GM23338 (cell line): ENCODE measurements around the gene STXBP3. TPM values are rescaled to one million over a fixed set of nuclear protein-coding genes. Genes with fewer than 3 reads are reported as not detected.

Experiments
- NANOG ChIP-seq: IDR thresholded peaks from 2 replicates; pipeline ENCODE4 v1.6.1; 2016; ENCODE audit warnings: antibody characterized with exemption, borderline replicate concordance
- POLR2AphosphoS5 ChIP-seq: IDR thresholded peaks from 2 replicates; pipeline ENCODE4 v1.6.1; 2016; ENCODE audit warnings: antibody characterized with exemption, low read depth
- polyA plus RNA-seq: library from polyadenylated mRNA; unstranded; fragments of >200 nt; fragmentation: Nextera tagmentation; extraction: Ambion mirVana; gene quantifications from 2 replicates; pipeline ENCODE4 v1.2.1, GENCODE V29; 2016
- total RNA-seq: library from RNA; depleted of rRNA; stranded (reverse); fragments of >200 nt; shearing (Covaris generic); gene quantifications from 2 replicates; pipeline ENCODE4 v1.2.3, GENCODE V29; 2014; rRNA removed

Gene STXBP3
- total and polyA plus RNA-seq, 2 experiments from 2014 or later: 28.5 to 37.4 TPM

DNA sequence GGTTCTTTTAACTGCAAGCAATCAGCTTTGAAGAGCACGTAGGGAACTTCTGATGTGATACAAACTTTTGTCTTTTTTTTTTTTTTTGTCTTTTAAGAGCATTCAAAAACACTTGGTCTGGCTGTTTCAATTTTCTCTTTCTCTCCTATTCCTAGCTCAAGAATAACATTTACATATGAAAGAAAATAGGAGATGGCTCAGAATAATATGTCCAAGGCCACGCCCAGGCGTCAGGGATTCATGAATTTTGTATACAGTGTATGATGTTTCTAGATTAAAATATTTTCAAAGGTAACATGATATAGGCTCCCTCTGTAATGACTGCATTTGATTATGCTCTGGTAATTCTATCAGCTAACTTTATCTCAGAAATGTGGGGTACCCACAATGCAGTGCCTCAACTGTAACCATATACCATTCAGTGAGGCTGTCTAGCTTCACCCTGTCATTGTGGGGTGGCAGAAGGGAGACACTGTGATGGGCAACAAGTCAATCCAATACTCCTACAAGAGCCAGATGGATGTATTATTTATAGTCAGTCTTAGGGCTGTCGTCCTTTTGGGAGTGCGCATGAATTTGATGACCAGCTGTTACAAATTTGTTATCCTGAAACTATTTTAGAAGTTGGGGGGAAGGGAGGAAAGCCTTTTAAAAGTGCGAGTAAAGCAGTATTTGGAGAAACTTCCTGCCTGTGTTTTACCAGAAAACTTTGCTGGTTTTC lies 111.9 kb downstream of the STXBP3 start (continued):
- no peak for TF ChIP-seq POLR2AphosphoS5
- TF ChIP-seq NANOG: no peak

Other genes starting within 250 kb of the STXBP3 start
- gene EEIG2, start 186.6 kb upstream of the STXBP3 start, total RNA-seq: 42.5 and 44.5 TPM in 2 replicates
- 6.0 and 7.9 TPM in 2 replicates for gene EEIG2, start 186.6 kb upstream of the STXBP3 start, polyA plus RNA-seq
- 7.0 and 9.7 TPM in 2 replicates for gene HENMT1, start 85.6 kb upstream of the STXBP3 start, total RNA-seq
- gene HENMT1, start 85.6 kb upstream of the STXBP3 start, polyA plus RNA-seq: 4.2 and 4.7 TPM in 2 replicates
- gene PRPF38B, start 54.4 kb upstream of the STXBP3 start, total RNA-seq: 32.3 and 40.5 TPM in 2 replicates
- gene PRPF38B, start 54.4 kb upstream of the STXBP3 start, polyA plus RNA-seq: 74.2 and 86.4 TPM in 2 replicates
- gene FNDC7, start 33.8 kb upstream of the STXBP3 start, total RNA-seq: 0.28 TPM in 1 of 2 replicates, not detected in the other
- gene FNDC7, start 33.8 kb upstream of the STXBP3 start, polyA plus RNA-seq: 0.06 TPM in 1 of 2 replicates, not detected in the other
- gene AKNAD1, start 110.4 kb downstream of the STXBP3 start, total RNA-seq: not detected in 2 replicates
- not detected in 2 replicates for gene AKNAD1, start 110.4 kb downstream of the STXBP3 start, polyA plus RNA-seq
- gene GPSM2, start 130.3 kb downstream of the STXBP3 start, total RNA-seq: 11.2 and 14.1 TPM in 2 replicates
- gene GPSM2, start 130.3 kb downstream of the STXBP3 start, polyA plus RNA-seq: 5.5 and 9.8 TPM in 2 replicates
- gene CLCC1, start 216.8 kb downstream of the STXBP3 start, total RNA-seq: 16.6 and 22.6 TPM in 2 replicates
- gene CLCC1, start 216.8 kb downstream of the STXBP3 start, polyA plus RNA-seq: 13.8 and 18.4 TPM in 2 replicates